Natural killer cell (primary cell): ENCODE measurements around the gene ALKBH4. TPM values are rescaled to one million over a fixed set of nuclear protein-coding genes. Genes with fewer than 3 reads are reported as not detected.
"Not testable (repeated sequence)": the region's sequence is repeated elsewhere in the genome, so short reads cannot be mapped to it uniquely, and the experiment has no call there.

Experiments used
- ATAC-seq, 3 donors: fragments of 150-1000 bp in 2 of 3; fragments of 200-7000 bp in 1 of 3; cut with Tn5 transposase; 1 replicate in 1 of 3; 2 replicates in 2 of 3; pipeline ENCODE4 v1.10.0; 2021; ENCODE audit warnings: mild to moderate bottlenecking in 2 of 3, moderate library complexity in 2 of 3
- DNase-seq, 2 donors: peaks; one replicate each; pipeline versions ENCODE4 v3.0.0 to v3.0.0-alpha.2; 2013 to 2021; ENCODE audit warnings: mixed read lengths in 1 of 2
- H3K27ac ChIP-seq: one replicate; pipeline ENCODE4 v1.5.1; 2013; ENCODE audit warnings: mild to moderate bottlenecking, low read length
- H3K27me3 ChIP-seq: one replicate; pipeline ENCODE4 v1.6.1; 2013; ENCODE audit warnings: low read length; ENCODE audit not compliant: control insufficient read depth, insufficient read depth
- H3K36me3 ChIP-seq: one replicate; pipeline ENCODE4 v1.6.1; 2013; ENCODE audit warnings: low read length; ENCODE audit not compliant: control insufficient read depth, insufficient read depth
- H3K4me1 ChIP-seq: one replicate; pipeline ENCODE4 v1.6.1; 2013; ENCODE audit warnings: low read length; ENCODE audit not compliant: control insufficient read depth, insufficient read depth
- H3K4me3 ChIP-seq: one replicate; pipeline ENCODE4 v1.5.1; 2013; ENCODE audit warnings: low read length
- H3K9me3 ChIP-seq: one replicate; pipeline ENCODE4 v1.6.1; 2013; ENCODE audit warnings: low read length; ENCODE audit not compliant: control insufficient read depth, insufficient read depth
- H3K27ac Mint-ChIP-seq, 2 donors: one replicate each; pipeline ENCODE4 v1.8.0; 2022; ENCODE audit warnings: mild to moderate bottlenecking in 2 of 2, mixed read lengths in 2 of 2, moderate library complexity in 1 of 2
- H3K27me3 Mint-ChIP-seq, 2 donors: one replicate each; pipeline ENCODE4 v1.8.0; 2022; ENCODE audit warnings: low read depth in 2 of 2, mixed read lengths in 2 of 2
- H3K36me3 Mint-ChIP-seq: one replicate; pipeline ENCODE4 v1.8.0; 2022; ENCODE audit warnings: mixed read lengths
- H3K4me1 Mint-ChIP-seq, 2 donors: one replicate each; pipeline ENCODE4 v1.8.0; 2022; ENCODE audit warnings: mixed read lengths in 2 of 2
- H3K4me3 Mint-ChIP-seq: one replicate; pipeline ENCODE4 v1.8.0; 2022; ENCODE audit warnings: mild to moderate bottlenecking, moderate library complexity, mixed read lengths
- H3K9me3 Mint-ChIP-seq, 2 donors: one replicate each; pipeline ENCODE4 v1.8.0; 2022; ENCODE audit warnings: mixed read lengths in 2 of 2
- WGBS: methylation state at CpG from one replicate; pipeline ENCODE4 v1.1.7; 2013; ENCODE audit warnings: missing lambda C conversion rate; ENCODE audit not compliant: insufficient coverage; 5-methylcytosine and 5-hydroxymethylcytosine counted together
- intact Hi-C: fragments of 100-400 bp; cut with micrococcal nuclease; formaldehyde crosslinking; loops from one replicate; pipeline ENCODE4 v1.14.2; 2022
- total RNA-seq, 4 donors: library from RNA; stranded (reverse); fragments of 120-200 nt in 1 of 4; gene quantifications; one replicate each; pipeline versions ENCODE4 v1.2.3 to v1.2.4, GENCODE V29; 2013 to 2022
- TF ChIP-seq, protein P1 (sequence below): fragments of 200-600 bp; IDR thresholded peaks from one replicate; pipeline ENCODE4 v1.8.0; 2022; ENCODE audit warnings: antibody characterized with exemption

The ALKBH4 gene
- total RNA-seq, 3 donors from 2014 or later (not counting 1 experiment from before 2014, with no cell fraction given) = 4.1 to 9.2 (median 9.1) TPM

DNA sequence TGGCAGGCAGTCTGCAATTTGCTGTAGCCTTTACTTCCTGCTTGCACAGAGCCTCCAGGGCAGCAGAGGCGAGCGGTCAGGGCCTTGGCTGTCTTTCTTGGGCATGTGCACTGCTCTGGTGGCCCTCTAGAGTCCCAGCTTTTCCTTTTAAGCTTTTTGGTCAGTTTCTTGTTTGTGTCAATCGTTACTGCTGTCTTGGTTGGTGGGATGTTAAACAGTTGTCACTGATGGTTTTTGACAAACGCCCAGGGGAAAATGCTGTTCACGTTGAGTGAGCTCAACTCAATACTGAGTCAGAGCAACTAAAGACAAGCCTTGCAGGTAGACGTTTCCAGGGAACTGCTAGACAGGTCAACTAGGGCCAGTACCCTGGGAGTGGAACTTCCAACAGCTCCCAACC, 54.5 kb downstream of the ALKBH4 start:
- Mint-ChIP-seq H3K9me3 (no peaks in the 10 kb centered on the region), H3K27ac (peak overlapping the region; percentile 73), H3K4me1 (peaks cover 14 to 18% of the 10 kb centered on the region in 2 donors), H3K27me3 (no peaks in the 10 kb centered on the region), H3K4me3 (peak overlapping the region; percentile 4), H3K36me3 (peaks cover 7% of the 10 kb centered on the region)
- 74% methylated on average over 6 of the region's 6 CpGs for whole genome bisulfite sequencing
- Histone ChIP-seq H3K27ac (no peak overlapping the region), H3K36me3 (peaks cover 42% of the 10 kb centered on the region), H3K27me3 (no peaks in the 10 kb centered on the region), H3K9me3 (no peaks in the 10 kb centered on the region), H3K4me1 (peaks cover 17% of the 10 kb centered on the region), H3K4me3 (no peak overlapping the region)
- TF ChIP-seq, protein P1, sequence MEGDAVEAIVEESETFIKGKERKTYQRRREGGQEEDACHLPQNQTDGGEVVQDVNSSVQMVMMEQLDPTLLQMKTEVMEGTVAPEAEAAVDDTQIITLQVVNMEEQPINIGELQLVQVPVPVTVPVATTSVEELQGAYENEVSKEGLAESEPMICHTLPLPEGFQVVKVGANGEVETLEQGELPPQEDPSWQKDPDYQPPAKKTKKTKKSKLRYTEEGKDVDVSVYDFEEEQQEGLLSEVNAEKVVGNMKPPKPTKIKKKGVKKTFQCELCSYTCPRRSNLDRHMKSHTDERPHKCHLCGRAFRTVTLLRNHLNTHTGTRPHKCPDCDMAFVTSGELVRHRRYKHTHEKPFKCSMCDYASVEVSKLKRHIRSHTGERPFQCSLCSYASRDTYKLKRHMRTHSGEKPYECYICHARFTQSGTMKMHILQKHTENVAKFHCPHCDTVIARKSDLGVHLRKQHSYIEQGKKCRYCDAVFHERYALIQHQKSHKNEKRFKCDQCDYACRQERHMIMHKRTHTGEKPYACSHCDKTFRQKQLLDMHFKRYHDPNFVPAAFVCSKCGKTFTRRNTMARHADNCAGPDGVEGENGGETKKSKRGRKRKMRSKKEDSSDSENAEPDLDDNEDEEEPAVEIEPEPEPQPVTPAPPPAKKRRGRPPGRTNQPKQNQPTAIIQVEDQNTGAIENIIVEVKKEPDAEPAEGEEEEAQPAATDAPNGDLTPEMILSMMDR = no peak
- intact Hi-C loops = no loop called here
- no peak for ATAC-seq
- no peak for DNase-seq

DNA sequence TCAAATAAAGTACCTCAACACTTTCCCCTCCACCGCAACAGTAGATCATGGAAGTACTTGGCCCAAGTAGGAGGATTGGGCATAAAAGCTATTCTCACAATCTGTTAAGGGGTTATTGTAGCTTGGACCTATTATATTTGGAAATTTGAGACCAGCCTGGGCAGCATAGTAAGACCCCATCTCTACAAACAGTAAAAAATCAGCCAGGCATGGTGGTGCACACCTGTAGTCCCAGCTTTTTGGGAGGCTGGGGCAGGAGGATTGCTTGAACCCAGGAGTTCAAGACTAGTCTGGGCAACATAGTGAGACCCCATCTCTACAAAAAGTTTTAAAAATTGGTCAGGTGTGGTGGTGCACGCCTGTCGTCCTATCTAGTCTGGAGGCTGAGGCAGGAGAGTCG, 55.3 kb downstream of the ALKBH4 start:
- H3K27me3 Mint-ChIP-seq = no peaks in the 10 kb centered on the region
- no peak for ATAC-seq
- H3K4me3 ChIP-seq = no peak overlapping the region
- peaks cover 11% of the 10 kb centered on the region for H3K4me1 ChIP-seq
- peaks cover 7% of the 10 kb centered on the region for H3K36me3 Mint-ChIP-seq
- no peaks in the 10 kb centered on the region for H3K27me3 ChIP-seq
- no peaks in the 10 kb centered on the region for H3K9me3 Mint-ChIP-seq
- no peaks in the 10 kb centered on the region for H3K9me3 ChIP-seq
- TF ChIP-seq, protein P1 = no peak
- 100% methylated on average over 3 of the region's 4 CpGs for WGBS
- H3K4me1 Mint-ChIP-seq = peaks cover 16 to 21% of the 10 kb centered on the region in 2 donors
- intact Hi-C loops = no loop called here
- H3K36me3 ChIP-seq = peaks cover 44% of the 10 kb centered on the region
- H3K27ac ChIP-seq = no peak overlapping the region
- peak overlapping the region; percentile 22 to 73 for H3K27ac Mint-ChIP-seq
- no peak overlapping the region for H3K4me3 Mint-ChIP-seq
- no peak for DNase-seq

DNA sequence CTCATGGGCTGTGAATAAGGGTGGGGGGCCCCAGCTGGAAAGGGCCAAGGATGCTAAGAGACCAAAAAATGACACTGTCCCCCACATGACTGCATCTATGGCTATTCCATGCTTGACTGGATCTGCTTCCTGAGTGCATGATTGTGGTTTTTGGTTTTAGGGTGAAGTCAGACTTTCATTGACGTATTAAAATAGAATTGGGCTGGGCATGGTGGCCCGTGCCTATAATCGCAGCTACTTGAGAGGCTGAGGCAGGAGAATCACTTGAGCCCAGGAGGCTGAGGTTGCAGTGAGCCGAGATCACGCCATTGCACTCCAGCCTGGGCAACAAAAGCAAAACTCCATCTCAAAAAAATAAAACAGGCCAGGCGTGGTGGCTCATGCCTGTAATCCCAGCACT, 56.1 kb downstream of the ALKBH4 start:
- H3K4me3 ChIP-seq, H3K27me3 Mint-ChIP-seq, intact Hi-C loops, H3K9me3 ChIP-seq, H3K27ac ChIP-seq, H3K4me3 Mint-ChIP-seq, H3K36me3 Mint-ChIP-seq, H3K9me3 Mint-ChIP-seq, DNase-seq, H3K27me3 ChIP-seq, ATAC-seq: not testable (repeated sequence)
- 73% methylated on average over 6 of the region's 6 CpGs for WGBS
- Mint-ChIP-seq H3K27ac (peak overlapping the region; percentile 22 to 73), H3K4me1 (peaks cover 24 to 25% of the 10 kb centered on the region in 2 donors)
- H3K4me1 ChIP-seq = peaks cover 15% of the 10 kb centered on the region
- peaks cover 51% of the 10 kb centered on the region for H3K36me3 ChIP-seq

DNA sequence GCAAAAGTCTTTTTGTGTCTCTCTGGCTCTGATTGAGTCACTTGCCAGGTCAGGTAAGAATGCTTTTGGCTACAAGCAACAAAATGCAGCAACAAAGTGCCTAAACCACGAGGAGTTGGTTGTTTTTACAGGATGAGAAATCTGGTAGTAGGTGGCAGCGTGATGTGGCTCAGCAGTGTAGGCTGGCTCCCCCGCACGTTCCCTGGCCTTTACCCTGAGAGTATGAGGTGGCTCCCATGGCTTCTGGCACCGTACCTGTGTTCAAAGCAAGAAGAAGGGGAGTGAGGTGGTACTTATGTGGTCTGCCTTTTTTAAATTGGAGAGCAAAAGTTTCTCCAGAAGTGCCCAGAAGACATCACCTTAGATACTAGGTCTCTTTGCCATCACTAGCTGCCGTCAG, 56.8 kb downstream of the ALKBH4 start:
- H3K27me3 Mint-ChIP-seq = no peaks in the 10 kb centered on the region
- Histone ChIP-seq H3K27ac (peak overlapping the region; percentile 4), H3K27me3 (no peaks in the 10 kb centered on the region), H3K4me3 (no peak overlapping the region), H3K9me3 (no peaks in the 10 kb centered on the region), H3K4me1 (peaks cover 15% of the 10 kb centered on the region), H3K36me3 (peaks cover 54% of the 10 kb centered on the region)
- intact Hi-C loops = no loop called here
- peak overlapping the region; percentile 22 to 73 for H3K27ac Mint-ChIP-seq
- TF ChIP-seq, protein P1 = no peak
- no peak overlapping the region for H3K4me3 Mint-ChIP-seq
- DNase-seq (no peak), ATAC-seq (no peak)
- WGBS = 83% methylated on average over 6 of the region's 6 CpGs
- peaks cover 7% of the 10 kb centered on the region for H3K36me3 Mint-ChIP-seq
- peaks cover 22 to 27% of the 10 kb centered on the region in 2 donors for H3K4me1 Mint-ChIP-seq
- no peaks in the 10 kb centered on the region for H3K9me3 Mint-ChIP-seq

Other genes with a start within 250 kb of the ALKBH4 start
- gene SH2B2, start 178.0 kb downstream of the ALKBH4 start, total RNA-seq = 1 to 10 TPM; 1.6 to 2.9 (median 2.0) TPM
- not detected for gene SPDYE6, start 108.4 kb downstream of the ALKBH4 start, total RNA-seq
- 10 to 100 TPM; 38.2 to 44.2 (median 39.5) TPM for gene PRKRIP1, start 68.5 kb downstream of the ALKBH4 start, total RNA-seq
- 10 to 100 TPM; 39.1 to 55.0 (median 41.3) TPM for gene ORAI2, start 31.3 kb downstream of the ALKBH4 start, total RNA-seq
- 10 to 100 TPM; 20.0 to 24.1 (median 20.4) TPM for gene LRWD1, start 121 bp upstream of the ALKBH4 start, total RNA-seq
- gene POLR2J, start 14.1 kb upstream of the ALKBH4 start, total RNA-seq = 10 to 100 TPM; 35.3 to 44.5 (median 44.5) TPM
- 10 to 100 TPM in 2 of 3 donors, 1 to 10 TPM in 1; 2.4 to 14.3 (median 12.3) TPM for gene RASA4B, start 52.9 kb upstream of the ALKBH4 start, total RNA-seq
- 100 to 1,000 TPM in 1 of 3 donors, 10 to 100 TPM in 2; 56.5 to 100 (median 68.5) TPM for gene UPK3BL2, start 78.8 kb upstream of the ALKBH4 start, total RNA-seq
- gene SPDYE2, start 86.4 kb upstream of the ALKBH4 start, total RNA-seq = under 1 TPM in 2 of 3 donors, not detected in 1; 0.25 to 0.61 TPM
- gene POLR2J3, start 107.7 kb upstream of the ALKBH4 start, total RNA-seq = 100 to 1,000 TPM; 120 to 150 (median 131) TPM
- gene RASA4, start 151.9 kb upstream of the ALKBH4 start, total RNA-seq = 10 to 100 TPM; 27.0 to 35.6 (median 28.5) TPM
- 10 to 100 TPM; 73.3 to 83.5 (median 78.0) TPM for gene UPK3BL1, start 177.9 kb upstream of the ALKBH4 start, total RNA-seq
- not detected for gene SPDYE2B, start 185.5 kb upstream of the ALKBH4 start, total RNA-seq
- gene POLR2J2, start 206.8 kb upstream of the ALKBH4 start, total RNA-seq = 10 to 100 TPM; 38.9 to 63.8 (median 49.4) TPM